ENCODE data around the gene SH3PXD2A.

DNA sequence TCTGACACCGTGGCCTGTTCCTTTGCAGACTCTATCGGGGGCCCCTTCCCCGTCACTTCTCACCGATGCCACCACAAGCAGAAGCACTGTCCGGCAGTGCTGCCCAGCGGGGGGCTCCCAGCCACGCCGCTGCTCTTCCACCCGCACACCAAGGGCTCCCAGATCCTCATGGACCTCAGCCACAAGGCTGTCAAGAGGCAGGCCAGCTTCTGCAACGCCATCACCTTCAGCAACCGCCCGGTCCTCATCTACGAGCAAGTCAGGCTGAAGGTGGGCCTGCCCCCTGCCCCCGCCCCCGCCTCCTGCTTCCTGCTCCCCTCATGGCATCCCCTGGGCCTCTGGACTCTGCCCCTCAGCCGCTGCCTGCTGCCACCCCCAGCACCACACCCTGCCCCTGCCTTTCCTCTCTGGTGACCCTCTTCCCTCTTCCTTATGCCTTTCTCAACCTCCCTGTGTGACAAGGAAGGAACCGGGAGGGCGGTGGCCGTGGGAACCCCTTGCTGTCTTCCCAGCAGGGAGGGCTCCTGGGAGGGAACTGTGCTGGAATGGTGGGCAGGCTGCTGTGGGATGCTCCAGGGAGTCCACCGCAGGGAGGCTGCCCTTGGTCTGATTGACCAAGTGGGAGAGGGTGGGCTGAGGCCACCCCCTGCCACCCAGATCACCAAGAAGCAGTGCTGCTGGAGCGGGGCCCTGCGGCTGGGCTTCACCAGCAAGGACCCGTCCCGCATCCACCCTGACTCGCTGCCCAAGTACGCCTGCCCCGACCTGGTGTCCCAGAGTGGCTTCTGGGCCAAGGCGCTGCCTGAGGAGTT is 284.3 kb downstream of the SH3PXD2A start:
- TF ChIP-seq, protein P1, sequence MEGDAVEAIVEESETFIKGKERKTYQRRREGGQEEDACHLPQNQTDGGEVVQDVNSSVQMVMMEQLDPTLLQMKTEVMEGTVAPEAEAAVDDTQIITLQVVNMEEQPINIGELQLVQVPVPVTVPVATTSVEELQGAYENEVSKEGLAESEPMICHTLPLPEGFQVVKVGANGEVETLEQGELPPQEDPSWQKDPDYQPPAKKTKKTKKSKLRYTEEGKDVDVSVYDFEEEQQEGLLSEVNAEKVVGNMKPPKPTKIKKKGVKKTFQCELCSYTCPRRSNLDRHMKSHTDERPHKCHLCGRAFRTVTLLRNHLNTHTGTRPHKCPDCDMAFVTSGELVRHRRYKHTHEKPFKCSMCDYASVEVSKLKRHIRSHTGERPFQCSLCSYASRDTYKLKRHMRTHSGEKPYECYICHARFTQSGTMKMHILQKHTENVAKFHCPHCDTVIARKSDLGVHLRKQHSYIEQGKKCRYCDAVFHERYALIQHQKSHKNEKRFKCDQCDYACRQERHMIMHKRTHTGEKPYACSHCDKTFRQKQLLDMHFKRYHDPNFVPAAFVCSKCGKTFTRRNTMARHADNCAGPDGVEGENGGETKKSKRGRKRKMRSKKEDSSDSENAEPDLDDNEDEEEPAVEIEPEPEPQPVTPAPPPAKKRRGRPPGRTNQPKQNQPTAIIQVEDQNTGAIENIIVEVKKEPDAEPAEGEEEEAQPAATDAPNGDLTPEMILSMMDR (IDR thresholded peaks at IDR 0.05) = no peak
- no peak for TF ChIP-seq POLR2A (IDR thresholded peaks at IDR 0.05)
- TF ChIP-seq POLR2AphosphoS5 (IDR thresholded peaks at IDR 0.05; ENCODE audit: insufficient read depth in 1 of 2, low read depth in 1 of 2) = no peak
